Gastrocnemius medialis (tissue), 4 donors: Measurements from ENCODE around the gene RETREG3. TPM values are rescaled to one million over a fixed set of nuclear protein-coding genes. Genes with fewer than 3 reads are reported as not detected.
A peak's percentile ranks its signal among the peaks of the same experiment; 100 is the strongest.

Experiments
- ATAC-seq, 2 donors: fragments of 150-250 bp; one replicate each; pipeline ENCODE4 v1.9.1; 2016
- DNase-seq, 2 donors: peaks; one replicate each; pipeline ENCODE4 v3.0.0-alpha.2; 2019
- H3K27ac ChIP-seq, 4 donors: fragments of 200-600 bp; sonication (generic); 1 replicate in 1 of 4; 2 replicates in 3 of 4; pipeline ENCODE4 v1.5.1; 2016 to 2018; ENCODE audit warnings: mild to moderate bottlenecking in 2 of 4, moderate library complexity in 1 of 4
- H3K27me3 ChIP-seq, 3 donors: fragments of 200-600 bp; sonication (generic) in 2 of 3; 1 replicate in 1 of 3; 2 replicates in 2 of 3; pipeline versions ENCODE4 v1.5.1 to v1.6.0; 2016 to 2019; ENCODE audit warnings: mild to moderate bottlenecking in 1 of 3, moderate library complexity in 1 of 3
- H3K36me3 ChIP-seq, 2 donors: fragments of 200-600 bp; sonication (generic) in 1 of 2; one replicate each; pipeline ENCODE4 v1.5.1; 2017 to 2018
- H3K4me1 ChIP-seq, 2 donors: fragments of 200-600 bp; sonication (generic) in 1 of 2; one replicate each; pipeline ENCODE4 v1.5.1; 2016 to 2017; ENCODE audit warnings: mild to moderate bottlenecking in 2 of 2
- H3K4me3 ChIP-seq, 4 donors: fragments of 200-600 bp; sonication (generic) in 3 of 4; 1 replicate in 1 of 4; 2 replicates in 3 of 4; pipeline ENCODE4 v1.5.1; 2016 to 2019; ENCODE audit warnings: mild to moderate bottlenecking in 2 of 4
- H3K9me3 ChIP-seq, 3 donors: fragments of 200-600 bp; sonication (generic) in 2 of 3; 1 replicate in 1 of 3; 2 replicates in 2 of 3; pipeline ENCODE4 v1.5.1; 2016 to 2019
- CTCF ChIP-seq, 5 experiments: fragments of 450-650 bp in 3 of 5; fragments of 200-600 bp in 2 of 5; sonication (generic) in 2 of 5; IDR thresholded peaks in 4 of 5; conservative IDR thresholded peaks in 1 of 5; 1 replicate in 4 of 5; 2 replicates in 1 of 5; pipeline ENCODE4 v1.5.1; 2016 to 2019; ENCODE audit warnings: antibody characterized with exemption in 5 of 5, mild to moderate bottlenecking in 3 of 5, moderate library complexity in 3 of 5
- POLR2A ChIP-seq, 2 donors: fragments of 450-650 bp; IDR thresholded peaks; one replicate each; pipeline ENCODE4 v1.6.1; 2017; ENCODE audit warnings: antibody characterized with exemption in 2 of 2, mild to moderate bottlenecking in 2 of 2, moderate library complexity in 2 of 2
- in situ Hi-C, 4 donors: fragments of 200-750 bp; cut with MboI; loops; one replicate each; pipeline versions ENCODE4 v1.15.0 to v1.8.0; 2017; ENCODE audit warnings: low sequenced_read_pairs in 4 of 4
- intact Hi-C: fragments of 100-400 bp; cut with DNase I; formaldehyde crosslinking; loops from one replicate; pipeline ENCODE4 v1.15.1; 2023; ENCODE audit warnings: low total_unique reads
- total RNA-seq, 4 donors: library from RNA; depleted of rRNA; stranded (reverse); fragments of >200 nt; gene quantifications; one replicate each; pipeline versions ENCODE4 v1.1.0 to v1.2.3, GENCODE V29; 2016

Gene RETREG3
- total RNA-seq, 4 donors from 2014 or later = 50.7 to 65.5 (median 60.5) TPM

- in situ Hi-C loops (loop anchor here in 3 of 4 donors (5.0 to 25.0 kb wide), 3 partner anchors 105 to 185 kb away; partner anchors contain the start of genes CCR10 (in 3 of the 3), CNTNAP1 (in 3 of the 3), PLEKHH3 (in 2 of the 3) and RAMP2 (in 1 of the 3)), intact Hi-C loops (loop anchor here (1.0 to 5.0 kb wide), 6 partner anchors 10 to 245 kb away; partner anchors contain the start of genes BECN1, EZH1, MLX and RETREG3)
- no peaks in the 10 kb centered on the region for H3K9me3 ChIP-seq
- DNase-seq (peak; percentile 94), ATAC-seq (peak; percentile 95 to 96)
- peaks cover 12 to 18% of the 10 kb centered on the region in 2 donors for H3K4me1 ChIP-seq
- peaks cover 2 to 57% of the 10 kb centered on the region in 2 donors for H3K36me3 ChIP-seq
- H3K27ac ChIP-seq = peak within 1 kb of the TSS; percentile 83 to 98 (median 91)
- H3K27me3 ChIP-seq = no peaks in the 10 kb centered on the region
- peak within 1 kb of the TSS; percentile 61 to 94 (median 86) for H3K4me3 ChIP-seq
- TF ChIP-seq POLR2A (IDR thresholded peaks at IDR 0.05) = peak; percentile 62 to 65
- TF ChIP-seq CTCF (IDR thresholded peaks at IDR 0.05 in 4 of 5, conservative IDR thresholded peaks at IDR 0.05 in 1 of 5) = peak in 2 of 5 experiments; percentile 23 to 30
These were observed 31.5 kb downstream of the RETREG3 start, which contains the start of gene PSMC3IP for GRCh38 chr17:42577532-42578281. Gene PSMC3IP (minus strand): TSS chr17:42577729. CDS start chr17:42577686, 43 bp downstream.

- Histone ChIP-seq H3K27me3 (no peaks in the 10 kb centered on the region), H3K9me3 (no peaks in the 10 kb centered on the region), H3K27ac (peak overlapping the region; percentile 83 to 98 (median 91)), H3K4me1 (peaks cover 12 to 18% of the 10 kb centered on the region in 2 donors), H3K36me3 (peaks cover 2 to 57% of the 10 kb centered on the region in 2 donors), H3K4me3 (peak overlapping the region; percentile 61 to 94 (median 86))
- ATAC-seq (no peak), DNase-seq (no peak)
- TF ChIP-seq POLR2A (IDR thresholded peaks at IDR 0.05) (no peak), CTCF (IDR thresholded peaks at IDR 0.05 in 4 of 5, conservative IDR thresholded peaks at IDR 0.05 in 1 of 5) (no peak)
- intact Hi-C loops (loop anchor here (1.0 to 5.0 kb wide), 3 partner anchors 10 to 245 kb away; partner anchors contain the start of genes BECN1, MLX, RETREG3 and TUBG1), in situ Hi-C loops (loop anchor here in 3 of 4 donors (5.0 to 25.0 kb wide), 3 partner anchors 105 to 185 kb away; partner anchors contain the start of genes CCR10 (in 3 of the 3), CNTNAP1 (in 3 of the 3), PLEKHH3 (in 2 of the 3) and RAMP2 (in 1 of the 3))
These were observed 32.0 kb downstream of the RETREG3 start for GRCh38 chr17:42577140-42577531.

GRCh38 chr17:42574463-42574862 lies 34.7 kb downstream of the RETREG3 start:
- H3K27ac ChIP-seq = no peak overlapping the region
- H3K4me1 ChIP-seq = peaks cover 12 to 18% of the 10 kb centered on the region in 2 donors
- no peak overlapping the region for H3K4me3 ChIP-seq
- peaks cover 2 to 58% of the 10 kb centered on the region in 2 donors for H3K36me3 ChIP-seq
- intact Hi-C loops = no loop called here
- ATAC-seq (no peak), DNase-seq (no peak)
- H3K9me3 ChIP-seq = no peaks in the 10 kb centered on the region
- in situ Hi-C loops = no loop called here
- TF ChIP-seq CTCF (IDR thresholded peaks at IDR 0.05 in 4 of 5, conservative IDR thresholded peaks at IDR 0.05 in 1 of 5) = no peak
- no peak for TF ChIP-seq POLR2A (IDR thresholded peaks at IDR 0.05)
- no peaks in the 10 kb centered on the region for H3K27me3 ChIP-seq

- no peak for TF ChIP-seq CTCF (IDR thresholded peaks at IDR 0.05 in 4 of 5, conservative IDR thresholded peaks at IDR 0.05 in 1 of 5)
- no peak for TF ChIP-seq POLR2A (IDR thresholded peaks at IDR 0.05)
- ATAC-seq (no peak), DNase-seq (no peak)
- no peaks in the 10 kb centered on the region for H3K27me3 ChIP-seq
- H3K27ac ChIP-seq = no peak overlapping the region
- peaks cover 5 to 11% of the 10 kb centered on the region in 2 donors for H3K4me1 ChIP-seq
- peaks cover 2 to 69% of the 10 kb centered on the region in 2 donors for H3K36me3 ChIP-seq
- in situ Hi-C loops = no loop called here
- H3K9me3 ChIP-seq = no peaks in the 10 kb centered on the region
- no peak overlapping the region for H3K4me3 ChIP-seq
- intact Hi-C loops = no loop called here
These were observed 36.1 kb downstream of the RETREG3 start for GRCh38 chr17:42573095-42573494.
